GM21737 (cell line): Measurements from ENCODE around the gene C13orf42.
"Not testable (repeated sequence)": the region's sequence is repeated elsewhere in the genome, so short reads cannot be mapped to it uniquely, and the experiment has no call there.

Source experiments
- ATAC-seq: cut with Tn5 transposase; IDR thresholded peaks from one replicate; pipeline ENCODE4 v1.9.1; 2021; ENCODE audit warnings: mild to moderate bottlenecking, moderate library complexity; ENCODE audit not compliant: unreplicated experiment

Gene C13orf42

GRCh38 chr13:51122868-51123566 is 11.9 kb upstream of the C13orf42 start:
- ATAC-seq = no peak

GRCh38 chr13:51120873-51121272 is 9.8 kb upstream of the C13orf42 start:
- ATAC-seq = not testable (repeated sequence)

- ATAC-seq = no peak
Measured at GRCh38 chr13:51118809-51119431, 7.8 kb upstream of the C13orf42 start.

GRCh38 chr13:51113969-51114368 is 2.9 kb upstream of the C13orf42 start:
- ATAC-seq = no peak

- ATAC-seq = no peak
Measured at GRCh38 chr13:51113186-51113881, 2.3 kb upstream of the C13orf42 start.

- ATAC-seq = no peak
Measured at GRCh38 chr13:51112771-51113170, 1.7 kb upstream of the C13orf42 start.

- ATAC-seq = no peak
Measured at GRCh38 chr13:51111997-51112396, 923 bp upstream of the C13orf42 start.

- no peak for ATAC-seq
Measured at GRCh38 chr13:51107996-51108395, 3.1 kb downstream of the C13orf42 start.

- ATAC-seq = no peak
Measured at GRCh38 chr13:51105046-51105445, 6.0 kb downstream of the C13orf42 start.

GRCh38 chr13:51101636-51102235 is 9.3 kb downstream of the C13orf42 start:
- ATAC-seq = no peak

GRCh38 chr13:51097353-51098043 is 13.6 kb downstream of the C13orf42 start:
- ATAC-seq = no peak

- no peak for ATAC-seq
Measured at GRCh38 chr13:51096131-51096530, 14.9 kb downstream of the C13orf42 start.

GRCh38 chr13:51093574-51093973 is 17.5 kb downstream of the C13orf42 start:
- ATAC-seq = no peak

GRCh38 chr13:51091839-51092238 is 19.2 kb downstream of the C13orf42 start:
- no peak for ATAC-seq

GRCh38 chr13:51083706-51084105 is 27.4 kb downstream of the C13orf42 start:
- ATAC-seq = no peak

- not testable (repeated sequence) for ATAC-seq
Measured at GRCh38 chr13:51080478-51081065, 30.5 kb downstream of the C13orf42 start.

GRCh38 chr13:51071493-51071892 is 39.6 kb downstream of the C13orf42 start:
- no peak for ATAC-seq

- peak; percentile 81 for ATAC-seq
Measured at GRCh38 chr13:51070005-51070649, 40.9 kb downstream of the C13orf42 start.

GRCh38 chr13:51068501-51068900 is 42.6 kb downstream of the C13orf42 start:
- no peak for ATAC-seq

- ATAC-seq = no peak
Measured at GRCh38 chr13:51067706-51068105, 43.4 kb downstream of the C13orf42 start.
